A673 (cell line): ENCODE data around the gene HDAC3.

Experiments used
- EZH2 ChIP-seq: fragments of 200-600 bp; sonication (generic); IDR thresholded peaks from 2 replicates; pipeline ENCODE4 v1.6.1; 2017; ENCODE audit warnings: borderline replicate concordance, low read depth, mild to moderate bottlenecking, mixed read lengths, antibody characterized with exemption, low read length; ENCODE audit not compliant: poor library complexity, severe bottlenecking
- TF ChIP-seq, protein P1 (sequence below): fragments of 300-800, 200-600 bp; sonication (generic); conservative IDR thresholded peaks from 2 replicates; pipeline ENCODE4 v1.5.1; 2017; ENCODE audit warnings: low read depth, mild to moderate bottlenecking, antibody characterized with exemption, low read length, moderate library complexity, mixed read lengths

DNA sequence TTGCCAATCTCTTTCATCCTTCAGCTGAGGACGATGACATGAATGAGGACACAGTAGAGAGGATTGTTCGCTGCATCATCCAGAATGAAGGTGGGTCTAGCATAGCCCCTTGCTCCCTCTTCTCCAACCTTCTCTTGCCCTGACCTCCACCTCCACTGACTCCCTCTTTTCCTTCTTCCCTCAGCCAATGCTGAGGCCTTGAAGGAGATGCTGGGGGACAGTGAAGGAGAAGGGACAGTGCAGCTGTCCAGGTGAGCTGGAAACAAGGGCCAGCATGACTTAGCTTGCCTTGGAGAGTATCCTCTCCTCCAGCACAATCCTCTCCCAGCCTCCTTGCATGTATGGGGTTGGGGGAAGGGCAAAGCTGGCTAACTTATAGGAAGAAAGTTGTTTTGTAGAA, 2.1 kb upstream of the HDAC3 start:
- no peak for TF ChIP-seq EZH2
- TF ChIP-seq, protein P1, sequence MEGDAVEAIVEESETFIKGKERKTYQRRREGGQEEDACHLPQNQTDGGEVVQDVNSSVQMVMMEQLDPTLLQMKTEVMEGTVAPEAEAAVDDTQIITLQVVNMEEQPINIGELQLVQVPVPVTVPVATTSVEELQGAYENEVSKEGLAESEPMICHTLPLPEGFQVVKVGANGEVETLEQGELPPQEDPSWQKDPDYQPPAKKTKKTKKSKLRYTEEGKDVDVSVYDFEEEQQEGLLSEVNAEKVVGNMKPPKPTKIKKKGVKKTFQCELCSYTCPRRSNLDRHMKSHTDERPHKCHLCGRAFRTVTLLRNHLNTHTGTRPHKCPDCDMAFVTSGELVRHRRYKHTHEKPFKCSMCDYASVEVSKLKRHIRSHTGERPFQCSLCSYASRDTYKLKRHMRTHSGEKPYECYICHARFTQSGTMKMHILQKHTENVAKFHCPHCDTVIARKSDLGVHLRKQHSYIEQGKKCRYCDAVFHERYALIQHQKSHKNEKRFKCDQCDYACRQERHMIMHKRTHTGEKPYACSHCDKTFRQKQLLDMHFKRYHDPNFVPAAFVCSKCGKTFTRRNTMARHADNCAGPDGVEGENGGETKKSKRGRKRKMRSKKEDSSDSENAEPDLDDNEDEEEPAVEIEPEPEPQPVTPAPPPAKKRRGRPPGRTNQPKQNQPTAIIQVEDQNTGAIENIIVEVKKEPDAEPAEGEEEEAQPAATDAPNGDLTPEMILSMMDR = no peak
